Measurements from ENCODE around the gene PHKG1.
"Not testable (repeated sequence)": the region's sequence is repeated elsewhere in the genome, so short reads cannot be mapped to it uniquely, and the experiment has no call there.

The PHKG1 gene

DNA sequence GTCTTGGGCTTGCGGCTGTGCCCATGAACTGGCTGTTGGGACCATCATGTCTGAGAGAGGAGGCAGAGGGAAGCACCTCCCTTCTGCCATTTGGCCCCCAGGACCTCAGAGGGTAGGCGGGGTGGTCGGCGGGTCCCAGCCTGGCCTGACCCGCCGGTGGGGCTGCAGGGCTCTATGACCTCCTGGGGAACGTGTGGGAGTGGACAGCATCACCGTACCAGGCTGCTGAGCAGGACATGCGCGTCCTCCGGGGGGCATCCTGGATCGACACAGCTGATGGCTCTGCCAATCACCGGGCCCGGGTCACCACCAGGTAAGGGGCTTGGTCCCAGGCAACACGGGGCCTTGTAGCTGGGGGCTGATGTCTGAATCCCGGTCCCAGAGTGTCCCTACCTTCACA lies 14.6 kb downstream of the PHKG1 start:
- TF ChIP-seq ZFX (IDR thresholded peaks at IDR 0.05) = no peak
- TF ChIP-seq, protein P1, sequence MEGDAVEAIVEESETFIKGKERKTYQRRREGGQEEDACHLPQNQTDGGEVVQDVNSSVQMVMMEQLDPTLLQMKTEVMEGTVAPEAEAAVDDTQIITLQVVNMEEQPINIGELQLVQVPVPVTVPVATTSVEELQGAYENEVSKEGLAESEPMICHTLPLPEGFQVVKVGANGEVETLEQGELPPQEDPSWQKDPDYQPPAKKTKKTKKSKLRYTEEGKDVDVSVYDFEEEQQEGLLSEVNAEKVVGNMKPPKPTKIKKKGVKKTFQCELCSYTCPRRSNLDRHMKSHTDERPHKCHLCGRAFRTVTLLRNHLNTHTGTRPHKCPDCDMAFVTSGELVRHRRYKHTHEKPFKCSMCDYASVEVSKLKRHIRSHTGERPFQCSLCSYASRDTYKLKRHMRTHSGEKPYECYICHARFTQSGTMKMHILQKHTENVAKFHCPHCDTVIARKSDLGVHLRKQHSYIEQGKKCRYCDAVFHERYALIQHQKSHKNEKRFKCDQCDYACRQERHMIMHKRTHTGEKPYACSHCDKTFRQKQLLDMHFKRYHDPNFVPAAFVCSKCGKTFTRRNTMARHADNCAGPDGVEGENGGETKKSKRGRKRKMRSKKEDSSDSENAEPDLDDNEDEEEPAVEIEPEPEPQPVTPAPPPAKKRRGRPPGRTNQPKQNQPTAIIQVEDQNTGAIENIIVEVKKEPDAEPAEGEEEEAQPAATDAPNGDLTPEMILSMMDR (conservative IDR thresholded peaks at IDR 0.05) = no peak

DNA sequence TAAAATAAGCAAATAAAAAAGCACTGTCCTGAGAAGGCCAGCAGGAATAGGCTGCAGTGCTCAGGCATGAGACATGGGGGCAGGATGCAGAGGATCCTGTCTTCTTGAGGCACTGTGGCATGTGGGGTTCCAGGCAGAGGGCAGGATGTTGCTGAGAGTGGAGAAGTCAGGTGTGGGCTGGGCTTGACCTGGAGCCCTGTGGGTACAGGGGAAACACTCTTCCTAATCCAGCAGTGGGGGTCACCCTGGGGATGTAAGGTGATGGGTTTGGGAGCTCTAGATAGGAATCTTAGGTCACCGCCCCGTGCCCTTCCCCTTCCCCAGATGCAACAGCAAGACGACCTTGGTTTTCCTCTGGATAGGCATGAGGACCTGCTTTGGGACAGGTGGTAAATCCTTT lies 15.1 kb downstream of the PHKG1 start:
- no peak for TF ChIP-seq ZFX (IDR thresholded peaks at IDR 0.05)
- no peak overlapping the region; the same call in 1 of the 2 replicates for H3K27ac ChIP-seq

More for the DNA sequence above, 14.6 kb downstream of the PHKG1 start:
- H3K27ac ChIP-seq = peak overlapping the region; percentile 79

DNA sequence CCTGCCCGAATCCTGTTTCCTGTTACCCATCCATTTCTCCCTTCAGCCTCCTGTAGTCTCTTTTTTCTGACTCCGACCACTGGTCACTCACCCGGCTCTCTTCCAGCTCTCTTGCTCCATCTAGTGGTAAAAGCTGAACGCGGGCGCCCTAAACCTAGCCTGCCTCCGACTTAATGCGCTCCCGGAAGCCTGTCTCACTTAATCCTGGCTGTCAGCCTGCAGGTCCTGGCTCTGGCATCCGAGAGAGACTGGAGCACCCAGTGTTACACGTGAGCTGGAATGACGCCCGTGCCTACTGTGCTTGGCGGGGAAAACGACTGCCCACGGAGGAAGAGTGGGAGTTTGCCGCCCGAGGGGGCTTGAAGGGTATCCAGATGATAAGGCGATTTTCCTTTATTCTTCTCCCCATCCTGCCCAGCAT lies 18.4 kb downstream of the PHKG1 start:
- H3K27ac ChIP-seq = peak overlapping the region; percentile 47
- no peak for TF ChIP-seq ZFX (IDR thresholded peaks at IDR 0.05)
- TF ChIP-seq, protein P1 (conservative IDR thresholded peaks at IDR 0.05) = peak; percentile 97

DNA sequence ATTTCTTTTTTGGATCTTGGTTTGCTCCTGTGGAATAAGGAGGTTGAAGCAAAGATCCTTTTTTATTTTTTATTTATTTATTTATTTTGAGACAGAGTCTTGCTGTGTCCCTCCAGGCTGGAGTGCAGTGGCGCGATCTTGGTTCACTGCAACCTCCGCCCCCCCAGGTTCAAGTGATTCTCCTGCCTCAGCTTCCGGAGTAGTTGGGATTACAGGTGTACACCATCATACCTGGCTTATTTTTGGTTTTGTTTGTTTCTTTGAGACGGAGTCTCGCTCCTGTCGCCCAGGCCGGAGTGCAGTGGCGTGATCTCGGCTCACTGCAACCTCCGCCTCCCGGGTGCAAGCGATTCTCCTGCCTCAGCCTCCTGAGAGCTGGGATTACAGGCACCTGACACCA lies 26.4 kb downstream of the PHKG1 start:
- H3K27ac ChIP-seq = not testable (repeated sequence)

DNA sequence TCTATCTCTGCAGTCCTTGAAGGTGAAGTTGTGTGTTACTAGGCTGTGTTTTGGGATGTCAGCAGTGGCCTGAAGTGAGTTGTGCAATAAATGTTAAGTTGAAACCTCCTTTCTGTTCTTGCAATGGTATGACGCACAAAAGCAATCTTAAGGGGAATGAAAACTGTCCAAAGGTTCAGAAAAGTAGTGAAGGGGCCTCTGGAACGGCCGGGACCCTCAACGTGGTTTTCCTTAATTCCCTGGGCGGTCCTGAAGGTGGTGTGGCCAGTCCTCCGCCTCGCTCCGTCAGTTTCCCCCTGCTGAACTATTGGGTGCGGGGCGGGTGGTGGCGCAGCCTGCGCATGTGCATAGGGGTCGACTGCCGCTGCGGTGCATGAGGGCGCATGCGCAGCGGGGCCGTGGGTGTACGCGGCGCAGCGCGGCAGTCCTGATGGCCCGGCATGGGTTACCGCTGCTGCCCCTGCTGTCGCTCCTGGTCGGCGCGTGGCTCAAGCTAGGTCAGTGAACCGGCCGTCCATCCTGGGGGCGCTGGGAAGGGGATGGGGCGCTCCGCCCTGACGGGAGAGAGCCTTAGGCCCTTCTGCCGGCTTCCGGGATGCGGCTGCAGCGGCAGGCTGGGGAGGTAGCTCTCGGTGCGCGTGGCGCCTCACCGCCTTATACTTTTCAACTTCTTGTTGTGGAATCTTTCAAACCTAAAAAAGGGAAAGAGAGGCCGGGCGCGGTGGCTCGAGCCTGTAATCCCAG lies 28.7 kb downstream of the PHKG1 start, which contains the start of gene SUMF2:
Gene SUMF2 (plus strand): TSS at position 405 of the 744 bp plus-strand sequence. CDS start 26 bp downstream, at position 431.
- peak within 1 kb of the TSS; percentile 100 for H3K27ac ChIP-seq
- TF ChIP-seq, protein P1 (conservative IDR thresholded peaks at IDR 0.05) = peak; percentile 17
- TF ChIP-seq ZFX (IDR thresholded peaks at IDR 0.05) = peak; percentile 65; the same call in 1 of the 2 replicates

DNA sequence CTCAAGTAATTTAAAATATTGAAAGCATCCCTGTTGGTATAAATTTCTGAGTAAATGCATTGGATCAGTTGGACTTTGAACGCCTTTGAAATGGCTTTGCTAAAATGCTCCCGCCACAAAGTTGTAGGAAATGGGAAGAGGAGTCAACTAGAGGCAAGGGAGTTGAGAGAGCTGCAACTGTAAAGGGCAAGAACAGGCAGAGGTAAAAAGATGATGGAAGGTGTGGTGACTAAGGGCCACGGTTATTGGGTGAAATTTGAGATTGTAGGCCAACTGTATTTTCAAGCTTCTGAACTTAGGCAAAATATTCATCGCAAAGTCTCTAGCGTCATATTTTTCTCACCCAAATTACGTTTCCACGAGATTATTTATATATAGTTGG lies 29.3 kb downstream of the PHKG1 start:
- TF ChIP-seq, protein P1 (conservative IDR thresholded peaks at IDR 0.05) = no peak
- no peak for TF ChIP-seq ZFX (IDR thresholded peaks at IDR 0.05)
- peak overlapping the region; percentile 100 for H3K27ac ChIP-seq

DNA sequence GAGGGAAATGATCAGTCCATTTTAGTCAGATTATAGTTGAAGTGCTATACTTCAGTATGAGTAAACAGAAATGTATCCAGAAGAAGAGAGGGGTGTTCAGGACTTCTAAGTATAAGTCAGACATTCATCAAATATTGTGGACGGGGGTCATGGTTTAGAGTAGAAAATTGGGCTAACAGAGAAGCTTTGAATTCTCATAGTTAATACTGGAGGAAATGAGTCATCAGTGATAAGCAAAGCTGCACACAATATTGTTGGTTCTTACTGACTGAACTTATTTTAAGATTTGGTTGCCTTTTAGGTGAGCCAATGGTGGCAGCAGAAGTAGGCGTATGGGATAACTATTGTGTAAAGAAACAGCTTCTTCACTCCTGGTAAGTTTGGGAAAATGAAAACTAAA lies 30.4 kb downstream of the PHKG1 start:
- H3K27ac ChIP-seq = no peak overlapping the region

DNA sequence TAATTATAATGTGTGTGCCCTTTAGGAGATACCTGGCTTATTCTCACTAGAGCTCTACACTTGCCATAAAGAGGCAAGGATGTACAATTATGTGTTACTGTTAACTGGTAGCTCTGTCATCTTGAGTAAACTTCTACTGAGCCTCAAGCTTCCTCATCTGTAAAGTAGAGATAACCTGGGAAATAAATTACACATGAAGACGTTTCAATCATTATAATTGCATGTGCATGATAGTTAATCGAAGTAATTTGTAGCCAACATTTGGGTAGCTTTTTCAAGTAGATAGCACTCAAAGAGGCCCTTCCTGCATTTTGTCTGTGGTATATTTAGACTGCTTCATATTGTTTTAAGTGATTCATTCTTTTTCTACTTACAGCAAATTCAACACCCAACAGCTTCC lies 38.8 kb downstream of the PHKG1 start:
- H3K27ac ChIP-seq = no peak overlapping the region
- no peak for TF ChIP-seq ZFX (IDR thresholded peaks at IDR 0.05)
- TF ChIP-seq, protein P1 (conservative IDR thresholded peaks at IDR 0.05) = no peak

More for the DNA sequence above, 30.4 kb downstream of the PHKG1 start:
- TF ChIP-seq, protein P1 (conservative IDR thresholded peaks at IDR 0.05) = no peak
- no peak for TF ChIP-seq ZFX (IDR thresholded peaks at IDR 0.05)
